ENCODE data around the gene FAM237A.

Gene FAM237A

GRCh38 chr2:206627632-206628031 lies 14.7 kb upstream of the FAM237A start:
- H3K4me3 ChIP-seq (ENCODE audit: low read length) = no peak overlapping the region

GRCh38 chr2:206631340-206631739 lies 10.9 kb upstream of the FAM237A start:
- Histone ChIP-seq H3K4me2 (ENCODE audit: low read length) (no peak overlapping the region), H3K4me1 (ENCODE audit: control insufficient read depth, insufficient read depth, low read length) (no peaks in the 10 kb centered on the region), H3K4me3 (ENCODE audit: low read length) (no peak overlapping the region), H3K27me3 (ENCODE audit: control insufficient read depth, insufficient read depth, low read length) (peaks cover 30% of the 10 kb centered on the region), H3K9me3 (replicated peaks; ENCODE audit: low read length) (no peaks in the 10 kb centered on the region), H3K9ac (ENCODE audit: low read depth, low read length) (no peak overlapping the region), H3K36me3 (ENCODE audit: insufficient read depth, low read length) (no peaks in the 10 kb centered on the region)

More at GRCh38 chr2:206627632-206628031, 14.7 kb upstream of the FAM237A start:
- no peaks in the 10 kb centered on the region for H3K36me3 ChIP-seq (ENCODE audit: insufficient read depth, low read length)
- no peaks in the 10 kb centered on the region for H3K4me1 ChIP-seq (ENCODE audit: control insufficient read depth, insufficient read depth, low read length)
- H3K4me2 ChIP-seq (ENCODE audit: low read length) = no peak overlapping the region
- peaks cover 15% of the 10 kb centered on the region for H3K27me3 ChIP-seq (ENCODE audit: control insufficient read depth, insufficient read depth, low read length)
- no peak overlapping the region for H3K9ac ChIP-seq (ENCODE audit: low read depth, low read length)
- no peaks in the 10 kb centered on the region for H3K9me3 ChIP-seq (replicated peaks; ENCODE audit: low read length)

- H3K4me3 ChIP-seq (ENCODE audit: low read length) = no peak overlapping the region
- peaks cover 19% of the 10 kb centered on the region for H3K27me3 ChIP-seq (ENCODE audit: control insufficient read depth, insufficient read depth, low read length)
- no peak overlapping the region for H3K9ac ChIP-seq (ENCODE audit: low read depth, low read length)
- no peaks in the 10 kb centered on the region for H3K9me3 ChIP-seq (replicated peaks; ENCODE audit: low read length)
- no peaks in the 10 kb centered on the region for H3K4me1 ChIP-seq (ENCODE audit: control insufficient read depth, insufficient read depth, low read length)
- no peak overlapping the region for H3K4me2 ChIP-seq (ENCODE audit: low read length)
- no peaks in the 10 kb centered on the region for H3K36me3 ChIP-seq (ENCODE audit: insufficient read depth, low read length)
Measured at GRCh38 chr2:206635015-206635414, 7.3 kb upstream of the FAM237A start.

GRCh38 chr2:206639636-206640035 lies 2.7 kb upstream of the FAM237A start:
- H3K9ac ChIP-seq (ENCODE audit: low read depth, low read length) = no peak overlapping the region
- H3K4me2 ChIP-seq (ENCODE audit: low read length) = no peak overlapping the region
- H3K36me3 ChIP-seq (ENCODE audit: insufficient read depth, low read length) = no peaks in the 10 kb centered on the region
- H3K4me3 ChIP-seq (ENCODE audit: low read length) = no peak overlapping the region
- H3K27me3 ChIP-seq (ENCODE audit: control insufficient read depth, insufficient read depth, low read length) = peaks cover 23% of the 10 kb centered on the region
- H3K4me1 ChIP-seq (ENCODE audit: control insufficient read depth, insufficient read depth, low read length) = no peaks in the 10 kb centered on the region
- H3K9me3 ChIP-seq (replicated peaks; ENCODE audit: low read length) = no peaks in the 10 kb centered on the region

- no peak overlapping the region for H3K9ac ChIP-seq (ENCODE audit: low read depth, low read length)
- peaks cover 20% of the 10 kb centered on the region for H3K27me3 ChIP-seq (ENCODE audit: control insufficient read depth, insufficient read depth, low read length)
- no peak overlapping the region for H3K4me2 ChIP-seq (ENCODE audit: low read length)
- H3K9me3 ChIP-seq (replicated peaks; ENCODE audit: low read length) = no peaks in the 10 kb centered on the region
- H3K4me1 ChIP-seq (ENCODE audit: control insufficient read depth, insufficient read depth, low read length) = no peaks in the 10 kb centered on the region
- no peaks in the 10 kb centered on the region for H3K36me3 ChIP-seq (ENCODE audit: insufficient read depth, low read length)
- no peak overlapping the region for H3K4me3 ChIP-seq (ENCODE audit: low read length)
Measured at GRCh38 chr2:206641226-206641625, 1.1 kb upstream of the FAM237A start.

- Histone ChIP-seq H3K9me3 (replicated peaks; ENCODE audit: low read length) (no peaks in the 10 kb centered on the region), H3K36me3 (ENCODE audit: insufficient read depth, low read length) (no peaks in the 10 kb centered on the region), H3K9ac (ENCODE audit: low read depth, low read length) (no peak overlapping the region), H3K4me3 (ENCODE audit: low read length) (no peak overlapping the region), H3K4me1 (ENCODE audit: control insufficient read depth, insufficient read depth, low read length) (no peaks in the 10 kb centered on the region), H3K4me2 (ENCODE audit: low read length) (no peak overlapping the region), H3K27me3 (ENCODE audit: control insufficient read depth, insufficient read depth, low read length) (no peaks in the 10 kb centered on the region)
Measured at GRCh38 chr2:206647985-206648384, 5.7 kb downstream of the FAM237A start.

GRCh38 chr2:206657087-206657486 lies 14.8 kb downstream of the FAM237A start:
- Histone ChIP-seq H3K27me3 (ENCODE audit: control insufficient read depth, insufficient read depth, low read length) (peaks cover 7% of the 10 kb centered on the region), H3K4me3 (ENCODE audit: low read length) (no peak overlapping the region), H3K9ac (ENCODE audit: low read depth, low read length) (no peak overlapping the region), H3K4me2 (ENCODE audit: low read length) (no peak overlapping the region), H3K36me3 (ENCODE audit: insufficient read depth, low read length) (no peaks in the 10 kb centered on the region), H3K4me1 (ENCODE audit: control insufficient read depth, insufficient read depth, low read length) (no peaks in the 10 kb centered on the region), H3K9me3 (replicated peaks; ENCODE audit: low read length) (no peaks in the 10 kb centered on the region)

GRCh38 chr2:206665251-206665650 lies 23.0 kb downstream of the FAM237A start:
- no peaks in the 10 kb centered on the region for H3K9me3 ChIP-seq (replicated peaks; ENCODE audit: low read length)
- H3K4me2 ChIP-seq (ENCODE audit: low read length) = no peak overlapping the region
- peaks cover 17% of the 10 kb centered on the region for H3K27me3 ChIP-seq (ENCODE audit: control insufficient read depth, insufficient read depth, low read length)
- no peak overlapping the region for H3K9ac ChIP-seq (ENCODE audit: low read depth, low read length)
- H3K36me3 ChIP-seq (ENCODE audit: insufficient read depth, low read length) = no peaks in the 10 kb centered on the region
- no peaks in the 10 kb centered on the region for H3K4me1 ChIP-seq (ENCODE audit: control insufficient read depth, insufficient read depth, low read length)
- no peak overlapping the region for H3K4me3 ChIP-seq (ENCODE audit: low read length)

- no peak overlapping the region for H3K9ac ChIP-seq (ENCODE audit: low read depth, low read length)
Measured at GRCh38 chr2:206670531-206671319, 28.4 kb downstream of the FAM237A start.

GRCh38 chr2:206683546-206683945 lies 41.3 kb downstream of the FAM237A start:
- no peaks in the 10 kb centered on the region for H3K9me3 ChIP-seq (replicated peaks; ENCODE audit: low read length)
- H3K9ac ChIP-seq (ENCODE audit: low read depth, low read length) = no peak overlapping the region
- H3K4me2 ChIP-seq (ENCODE audit: low read length) = no peak overlapping the region
- H3K36me3 ChIP-seq (ENCODE audit: insufficient read depth, low read length) = no peaks in the 10 kb centered on the region
- peaks cover 28% of the 10 kb centered on the region for H3K27me3 ChIP-seq (ENCODE audit: control insufficient read depth, insufficient read depth, low read length)
- no peaks in the 10 kb centered on the region for H3K4me1 ChIP-seq (ENCODE audit: control insufficient read depth, insufficient read depth, low read length)
- H3K4me3 ChIP-seq (ENCODE audit: low read length) = no peak overlapping the region

More at GRCh38 chr2:206670531-206671319, 28.4 kb downstream of the FAM237A start:
- peaks cover 8% of the 10 kb centered on the region for H3K27me3 ChIP-seq (ENCODE audit: control insufficient read depth, insufficient read depth, low read length)
- no peak overlapping the region for H3K4me3 ChIP-seq (ENCODE audit: low read length)
- H3K9me3 ChIP-seq (replicated peaks; ENCODE audit: low read length) = no peaks in the 10 kb centered on the region
- no peaks in the 10 kb centered on the region for H3K4me1 ChIP-seq (ENCODE audit: control insufficient read depth, insufficient read depth, low read length)
- no peak overlapping the region for H3K4me2 ChIP-seq (ENCODE audit: low read length)
- H3K36me3 ChIP-seq (ENCODE audit: insufficient read depth, low read length) = no peaks in the 10 kb centered on the region

- H3K9ac ChIP-seq (ENCODE audit: low read depth, low read length) = no peak overlapping the region
- no peak overlapping the region for H3K4me3 ChIP-seq (ENCODE audit: low read length)
- no peaks in the 10 kb centered on the region for H3K36me3 ChIP-seq (ENCODE audit: insufficient read depth, low read length)
- H3K4me2 ChIP-seq (ENCODE audit: low read length) = no peak overlapping the region
- peaks cover 32% of the 10 kb centered on the region for H3K27me3 ChIP-seq (ENCODE audit: control insufficient read depth, insufficient read depth, low read length)
- H3K9me3 ChIP-seq (replicated peaks; ENCODE audit: low read length) = no peaks in the 10 kb centered on the region
- no peaks in the 10 kb centered on the region for H3K4me1 ChIP-seq (ENCODE audit: control insufficient read depth, insufficient read depth, low read length)
Measured at GRCh38 chr2:206688453-206688852, 46.2 kb downstream of the FAM237A start.

- peaks cover 32% of the 10 kb centered on the region for H3K27me3 ChIP-seq (ENCODE audit: control insufficient read depth, insufficient read depth, low read length)
- no peak overlapping the region for H3K4me2 ChIP-seq (ENCODE audit: low read length)
Measured at GRCh38 chr2:206688990-206689389, 46.7 kb downstream of the FAM237A start.

More at GRCh38 chr2:206688990-206689389, 46.7 kb downstream of the FAM237A start:
- Histone ChIP-seq H3K9me3 (replicated peaks; ENCODE audit: low read length) (no peaks in the 10 kb centered on the region), H3K4me3 (ENCODE audit: low read length) (no peak overlapping the region), H3K4me1 (ENCODE audit: control insufficient read depth, insufficient read depth, low read length) (no peaks in the 10 kb centered on the region), H3K9ac (ENCODE audit: low read depth, low read length) (no peak overlapping the region), H3K36me3 (ENCODE audit: insufficient read depth, low read length) (no peaks in the 10 kb centered on the region)

Data from skeletal muscle satellite cell (primary cell).